Activated T-helper 9 cell treated with anti-CD3 and anti-CD28 coated beads, Interleukin-2, amount 50 U/mL, for 16 hours (primary cell): ENCODE measurements around the gene FRMD1.

Experiments
- DNase-seq: peaks from one replicate; pipeline ENCODE4 v3.0.0-alpha.2; 2020; ENCODE audit warnings: low read depth

The FRMD1 gene

GRCh38 chr6:168110437-168110836, 31.4 kb upstream of the FRMD1 start:
- DNase-seq = no peak

GRCh38 chr6:168109171-168109570, 30.2 kb upstream of the FRMD1 start:
- DNase-seq = no peak

GRCh38 chr6:168107191-168107983, 28.4 kb upstream of the FRMD1 start:
- no peak for DNase-seq

- DNase-seq = no peak
Observed at GRCh38 chr6:168106633-168107005, 27.6 kb upstream of the FRMD1 start.

GRCh38 chr6:168105813-168106632, 27.0 kb upstream of the FRMD1 start:
- no peak for DNase-seq

- no peak for DNase-seq
Observed at GRCh38 chr6:168104636-168105035, 25.6 kb upstream of the FRMD1 start.

GRCh38 chr6:168103050-168103830, 24.2 kb upstream of the FRMD1 start:
- DNase-seq = no peak

- DNase-seq = no peak
Observed at GRCh38 chr6:168102315-168102985, 23.4 kb upstream of the FRMD1 start.

- no peak for DNase-seq
Observed at GRCh38 chr6:168101590-168102314, 22.7 kb upstream of the FRMD1 start.

- no peak for DNase-seq
Observed at GRCh38 chr6:168100803-168101589, 22.0 kb upstream of the FRMD1 start.

- DNase-seq = no peak
Observed at GRCh38 chr6:168100011-168100802, 21.2 kb upstream of the FRMD1 start.

- DNase-seq = no peak
Observed at GRCh38 chr6:168099201-168100010, 20.4 kb upstream of the FRMD1 start.

GRCh38 chr6:168098431-168098861, 19.4 kb upstream of the FRMD1 start:
- DNase-seq = no peak

- DNase-seq = no peak
Observed at GRCh38 chr6:168097621-168098430, 18.8 kb upstream of the FRMD1 start.

GRCh38 chr6:168097221-168097620, 18.2 kb upstream of the FRMD1 start:
- DNase-seq = no peak

- DNase-seq = no peak
Observed at GRCh38 chr6:168096271-168096764, 17.3 kb upstream of the FRMD1 start.

- no peak for DNase-seq
Observed at GRCh38 chr6:168095716-168096250, 16.8 kb upstream of the FRMD1 start.
